Right renal pelvis (tissue), 4 donors: ENCODE results near the gene COL4A4. TPM values are rescaled to one million over a fixed set of nuclear protein-coding genes. Genes with fewer than 3 reads are reported as not detected.
"Not testable (repeated sequence)": the region's sequence is repeated elsewhere in the genome, so short reads cannot be mapped to it uniquely, and the experiment has no call there.

Experiments
- DNase-seq, 4 donors: peaks; one replicate each; pipeline ENCODE4 v3.0.0-alpha.2; 2013; ENCODE audit warnings: low read depth in 4 of 4, low spot score in 3 of 4, missing footprints in 1 of 4
- polyA plus RNA-seq, 4 donors: library from polyadenylated mRNA; unstranded; fragments of 120-200 nt; gene quantifications; one replicate each; pipeline ENCODE4 v1.2.1, GENCODE V29; 2013; ENCODE audit not compliant: insufficient read length in 4 of 4

COL4A4 gene
- polyA plus RNA-seq, 4 donors: 45.7 to 69.7 (median 56.2) TPM

- DNase-seq: no peak
Measured at GRCh38 chr2:227117852-227118251, 46.2 kb downstream of the COL4A4 start.

DNA sequence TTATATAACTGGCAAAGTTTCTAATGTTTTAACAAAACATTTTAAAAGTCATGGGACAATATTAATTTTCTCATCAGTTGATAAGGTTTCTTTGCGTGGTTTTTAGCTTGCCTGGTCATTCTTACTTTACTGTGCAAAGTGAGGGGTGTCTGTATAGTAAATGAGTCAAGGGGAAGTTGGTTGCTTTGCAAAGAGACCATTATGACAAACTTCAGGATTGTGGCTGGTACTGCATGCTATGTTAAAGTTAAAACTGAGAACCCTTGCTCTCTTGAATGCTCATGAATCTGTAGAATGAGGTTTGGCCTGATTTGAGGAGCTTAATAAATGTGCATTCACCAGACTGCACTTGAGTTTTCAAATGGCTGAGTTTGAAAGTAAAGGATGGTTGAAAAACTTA lies 47.0 kb downstream of the COL4A4 start:
- no peak for DNase-seq

DNA sequence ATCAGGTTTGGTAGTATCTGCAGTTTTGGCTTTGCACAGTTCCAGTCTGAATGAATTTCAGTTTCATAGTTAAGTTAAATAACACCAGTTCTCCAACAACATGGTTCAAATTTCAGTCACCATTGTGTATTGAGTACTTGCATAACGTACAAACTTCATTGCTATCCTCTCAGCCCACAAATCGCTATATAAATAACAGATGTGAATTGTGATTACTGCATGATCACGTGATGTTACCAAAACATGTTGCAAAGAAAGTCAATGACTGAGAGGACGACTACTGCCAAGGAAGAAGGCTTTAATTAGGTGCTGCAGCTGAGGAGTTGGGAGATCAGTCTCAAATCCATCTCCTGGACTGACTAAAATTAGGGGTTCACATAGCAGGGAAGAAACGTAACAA lies 48.2 kb downstream of the COL4A4 start:
- no peak for DNase-seq

- peak in 3 of 4 donors; percentile 20 to 37 (median 32) for DNase-seq
Measured at GRCh38 chr2:227106845-227107759, 56.9 kb downstream of the COL4A4 start.

- no peak for DNase-seq
Measured at GRCh38 chr2:227103583-227103982, 60.4 kb downstream of the COL4A4 start.

- no peak for DNase-seq
Measured at GRCh38 chr2:227099340-227099739, 64.7 kb downstream of the COL4A4 start.

DNA sequence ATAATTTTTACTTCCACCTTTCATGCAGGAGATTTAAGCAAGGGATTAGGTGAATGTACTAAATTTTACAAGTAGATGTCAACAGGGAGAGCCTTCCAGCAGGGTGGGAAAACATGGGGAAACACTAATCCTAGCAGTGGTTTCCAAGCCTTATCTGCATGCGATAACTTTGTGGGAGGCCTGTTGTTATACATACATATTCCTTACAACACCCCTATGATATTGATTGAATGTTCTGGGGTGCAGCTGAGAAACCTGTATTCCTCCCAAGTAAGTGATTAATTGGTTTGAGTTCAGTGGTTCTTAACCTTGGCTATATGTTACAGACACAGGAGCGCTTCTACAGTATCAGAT lies 65.9 kb downstream of the COL4A4 start:
- DNase-seq: no peak

GRCh38 chr2:227097495-227098161 lies 66.4 kb downstream of the COL4A4 start:
- no peak for DNase-seq

- DNase-seq: no peak
Measured at GRCh38 chr2:227095346-227095745, 68.7 kb downstream of the COL4A4 start.

- DNase-seq: no peak
Measured at GRCh38 chr2:227082286-227082685, 81.7 kb downstream of the COL4A4 start.

DNA sequence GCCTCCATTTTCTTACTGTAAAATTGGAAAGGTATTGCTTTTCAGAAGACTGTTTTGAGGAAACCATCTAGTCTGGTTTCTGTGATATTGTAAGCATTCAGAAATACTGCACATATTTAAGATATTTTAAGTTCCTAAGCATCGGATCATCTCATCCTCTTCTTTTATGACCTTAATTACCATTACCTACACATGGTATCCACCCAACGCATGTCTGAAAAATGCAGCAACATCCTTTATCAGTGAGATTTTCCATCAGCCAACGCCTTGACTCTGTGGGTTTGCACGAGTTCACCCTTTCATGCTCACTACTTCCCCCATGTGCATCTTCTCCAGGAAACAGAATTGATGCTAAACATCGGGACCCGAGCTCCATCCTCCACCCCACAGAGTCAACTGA lies 84.3 kb downstream of the COL4A4 start:
- no peak for DNase-seq

DNA sequence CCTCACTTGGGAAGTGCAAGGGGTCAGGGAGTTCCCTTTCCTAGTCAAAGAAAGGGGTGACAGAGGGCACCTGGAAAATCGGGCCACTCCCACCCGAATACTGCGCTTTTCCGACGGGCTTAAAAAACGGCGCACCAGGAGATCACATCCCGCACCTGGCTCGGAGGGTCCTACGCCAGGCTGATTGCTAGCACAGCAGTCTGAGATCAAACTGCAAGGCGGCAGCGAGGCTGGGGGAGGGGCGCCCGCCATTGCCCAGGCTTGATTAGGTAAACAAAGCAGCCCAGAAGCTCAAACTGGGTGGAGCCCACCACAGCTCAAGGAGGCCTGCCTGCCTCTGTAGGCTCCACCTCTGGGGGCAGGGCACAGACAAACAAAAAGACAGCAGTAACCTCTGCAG lies 98.9 kb downstream of the COL4A4 start:
- not testable (repeated sequence) for DNase-seq

GRCh38 chr2:227058888-227059399 lies 105.1 kb downstream of the COL4A4 start:
- DNase-seq: no peak

DNA sequence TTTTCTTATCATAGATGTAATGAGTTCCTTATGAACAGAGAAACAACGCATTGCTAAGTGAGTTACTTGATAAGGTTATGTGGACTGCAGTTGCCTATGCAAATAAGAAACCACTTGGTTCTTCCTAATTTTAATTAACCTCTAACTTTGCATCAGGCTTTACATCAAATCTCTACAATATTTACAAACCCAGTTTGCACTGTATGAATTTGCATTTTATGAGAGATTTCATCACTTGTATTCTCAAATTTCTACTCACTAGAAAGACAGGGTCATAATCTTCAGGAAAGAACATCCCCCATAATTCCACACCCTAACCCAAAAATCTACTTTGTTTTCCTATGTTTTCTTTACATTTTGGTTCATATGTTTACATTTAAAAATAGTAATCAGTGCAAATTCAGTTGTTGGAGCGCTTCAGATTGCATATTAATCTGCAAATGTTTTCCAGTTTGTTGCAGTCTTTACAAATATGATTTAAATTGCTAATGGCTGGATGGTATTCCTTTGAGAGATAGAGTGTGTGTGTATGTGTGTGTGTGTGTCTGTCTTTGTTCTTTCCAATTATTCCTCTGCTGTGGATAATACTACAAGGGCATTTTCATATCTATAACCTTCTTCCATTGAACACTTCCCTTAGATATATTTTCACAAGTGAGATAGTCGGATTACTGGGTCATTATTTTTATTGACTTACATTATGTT lies 106.1 kb downstream of the COL4A4 start:
- no peak for DNase-seq

GRCh38 chr2:227057060-227057459 lies 106.9 kb downstream of the COL4A4 start:
- DNase-seq: no peak

DNA sequence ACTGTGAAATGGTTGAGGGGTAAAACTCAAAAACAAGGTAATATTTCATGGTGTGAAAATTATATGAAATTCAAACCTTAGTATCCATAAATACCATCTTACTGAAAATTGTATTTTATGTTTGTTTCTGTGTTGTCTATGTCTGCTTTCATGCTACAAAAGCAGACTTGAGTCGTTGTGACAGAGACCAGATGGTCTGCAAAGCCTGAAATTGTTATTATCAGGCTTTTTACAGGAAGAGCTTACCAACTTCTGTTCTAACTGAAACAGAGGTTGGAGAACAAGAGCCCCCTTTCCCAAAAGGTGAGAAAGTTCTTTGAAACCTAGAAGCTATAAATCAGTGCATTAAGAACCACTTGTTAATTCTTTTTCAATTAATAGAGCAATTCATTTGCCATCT lies 110.0 kb downstream of the COL4A4 start:
- no peak for DNase-seq

GRCh38 chr2:227052879-227053278 lies 111.1 kb downstream of the COL4A4 start:
- no peak for DNase-seq

DNA sequence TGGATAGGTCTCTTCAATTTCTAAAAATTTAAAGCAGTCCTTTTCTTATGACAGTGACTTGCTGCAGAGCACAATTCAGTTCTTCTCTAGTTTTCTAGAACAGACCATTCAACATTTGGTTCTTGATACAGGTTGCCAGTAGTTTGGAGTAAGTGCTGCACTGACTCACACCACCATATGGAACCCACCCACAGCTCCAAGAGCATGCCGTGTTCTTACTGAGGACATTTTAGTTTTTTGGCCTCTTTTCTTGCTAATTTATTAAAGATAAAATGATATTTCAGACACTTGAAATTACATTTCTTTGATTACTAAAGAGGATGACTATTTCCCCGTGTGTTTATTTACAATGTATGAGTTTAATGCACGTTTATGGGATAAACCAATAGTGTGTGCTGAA lies 120.0 kb downstream of the COL4A4 start:
- DNase-seq: no peak

DNA sequence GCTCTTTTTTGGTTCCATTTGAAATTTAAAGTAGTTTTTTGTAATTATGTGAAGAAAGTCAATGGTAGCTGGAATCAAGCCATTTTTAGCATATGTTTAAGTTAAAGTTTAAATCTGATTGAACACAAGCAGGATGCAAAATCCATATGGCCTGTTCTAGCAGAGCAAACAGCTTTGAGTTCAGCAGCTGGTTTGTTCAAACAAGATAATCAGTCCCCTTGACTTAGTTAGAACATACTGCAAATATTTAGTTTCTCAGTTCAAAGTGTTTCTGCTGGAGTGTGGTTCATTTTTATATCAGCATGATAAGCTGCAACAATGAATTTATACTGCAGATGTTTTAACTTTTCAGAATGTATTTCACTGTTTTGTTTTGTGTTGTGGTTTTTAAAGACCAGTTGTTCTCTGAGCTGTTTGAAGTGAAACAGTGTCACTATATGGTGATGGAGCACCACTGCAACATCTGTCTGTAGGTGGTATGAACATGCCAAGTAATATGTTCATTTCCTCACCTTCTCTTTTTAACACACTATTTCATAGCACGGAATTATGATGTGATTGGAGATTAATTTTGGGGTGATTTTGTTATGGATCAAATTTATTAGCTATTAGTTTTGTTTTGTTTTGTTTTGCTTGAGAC lies 125.3 kb downstream of the COL4A4 start:
- peak in 2 of 4 donors; percentile 12 to 25 for DNase-seq

DNA sequence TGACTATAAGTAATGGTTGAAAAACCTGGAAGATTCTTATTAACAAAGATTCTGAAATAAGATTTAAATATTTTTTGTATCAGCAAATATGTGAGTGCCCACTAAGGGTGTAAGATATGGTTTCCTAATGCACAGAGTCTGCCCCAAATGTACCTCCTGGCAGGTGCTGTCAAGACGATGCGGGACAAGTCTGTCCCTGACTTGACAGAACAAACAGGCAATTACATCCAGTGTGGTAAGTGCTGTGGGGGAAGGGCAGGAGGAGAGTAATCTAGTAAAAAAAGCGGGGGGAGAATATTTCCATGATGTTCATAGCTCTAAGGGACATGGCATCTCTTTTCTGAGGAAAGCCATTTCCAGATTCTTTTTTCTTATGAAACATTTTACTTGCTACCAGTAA lies 127.5 kb downstream of the COL4A4 start:
- DNase-seq: no peak
